Brain microvascular endothelial cell (primary cell): ENCODE data around the gene TMEM8B.
A peak's percentile ranks its signal among the peaks of the same experiment; 100 is the strongest.

ENCODE experiments used
- DNase-seq: peaks from one replicate; pipeline ENCODE4 v3.0.0-alpha.2; 2020
- H3K27ac ChIP-seq: fragments of 250-450 bp; sonication (Bioruptor Pico); 2 replicates; pipeline ENCODE4 v1.5.1; 2020; ENCODE audit warnings: mild to moderate bottlenecking, moderate library complexity
- H3K27me3 ChIP-seq: fragments of 250-450 bp; sonication (Bioruptor Pico); replicated peaks from 2 replicates; pipeline ENCODE4 v1.5.1; 2020; ENCODE audit warnings: mild to moderate bottlenecking
- H3K36me3 ChIP-seq: fragments of 250-450 bp; sonication (Bioruptor Pico); replicated peaks from 2 replicates; pipeline ENCODE4 v1.5.1; 2020; ENCODE audit warnings: mild to moderate bottlenecking
- H3K4me3 ChIP-seq: 2 replicates; pipeline ENCODE4 v1.5.1; 2011; ENCODE audit warnings: low read depth, mild to moderate bottlenecking, control low read depth, low read length, moderate library complexity
- CTCF ChIP-seq: IDR thresholded peaks from 2 replicates; pipeline ENCODE4 v1.5.1; 2011; ENCODE audit warnings: low read depth, mild to moderate bottlenecking, moderate library complexity, low read length, control low read depth, inconsistent platforms; ENCODE audit errors: missing control alignments
- in situ Hi-C: cut with HindIII; loops from 2 replicates; pipeline ENCODE4 v1.10.0; 2017; ENCODE audit warnings: low sequenced_read_pairs, low pct_ligation_motif_present

Gene TMEM8B

GRCh38 chr9:35831040-35831439 is 2.0 kb downstream of the TMEM8B start:
- no peak for DNase-seq
- TF ChIP-seq CTCF: no peak
- no peaks in the 10 kb centered on the region for H3K36me3 ChIP-seq
- H3K27me3 ChIP-seq: no peaks in the 10 kb centered on the region
- no peak overlapping the region for H3K27ac ChIP-seq
- no peak overlapping the region for H3K4me3 ChIP-seq
- in situ Hi-C loops: no loop called here

- no peak overlapping the region for H3K27ac ChIP-seq
- H3K36me3 ChIP-seq: no peaks in the 10 kb centered on the region
- TF ChIP-seq CTCF: no peak
- H3K27me3 ChIP-seq: no peaks in the 10 kb centered on the region
- in situ Hi-C loops: no loop called here
- H3K4me3 ChIP-seq: no peak overlapping the region
- no peak for DNase-seq
Measured at GRCh38 chr9:35832814-35833213, 3.8 kb downstream of the TMEM8B start.

- in situ Hi-C loops: no loop called here
- Histone ChIP-seq H3K27me3 (no peaks in the 10 kb centered on the region), H3K4me3 (no peak overlapping the region), H3K27ac (no peak overlapping the region), H3K36me3 (no peaks in the 10 kb centered on the region)
- no peak for TF ChIP-seq CTCF
- DNase-seq: no peak
Measured at GRCh38 chr9:35834260-35835215, 5.5 kb downstream of the TMEM8B start.

- H3K4me3 ChIP-seq: no peak overlapping the region
- in situ Hi-C loops: no loop called here
- TF ChIP-seq CTCF: peak; percentile 49
- no peaks in the 10 kb centered on the region for H3K36me3 ChIP-seq
- H3K27ac ChIP-seq: no peak overlapping the region
- no peak for DNase-seq
- H3K27me3 ChIP-seq: no peaks in the 10 kb centered on the region
Measured at GRCh38 chr9:35835216-35835632, 6.2 kb downstream of the TMEM8B start.

- no peak for DNase-seq
- H3K4me3 ChIP-seq: no peak overlapping the region
- no peak overlapping the region for H3K27ac ChIP-seq
- no peaks in the 10 kb centered on the region for H3K27me3 ChIP-seq
- in situ Hi-C loops: no loop called here
- no peaks in the 10 kb centered on the region for H3K36me3 ChIP-seq
- no peak for TF ChIP-seq CTCF
Measured at GRCh38 chr9:35835766-35836165, 6.7 kb downstream of the TMEM8B start.
